HG02642 (cell line): ENCODE data around the gene TTC27.
"Not testable (repeated sequence)": the region's sequence is repeated elsewhere in the genome, so short reads cannot be mapped to it uniquely, and the experiment has no call there.

Experiments used
- ATAC-seq: cut with Tn5 transposase; IDR thresholded peaks from one replicate; pipeline ENCODE4 v1.9.1; 2021; ENCODE audit warnings: mild to moderate bottlenecking; ENCODE audit not compliant: unreplicated experiment, poor library complexity

Gene TTC27

DNA sequence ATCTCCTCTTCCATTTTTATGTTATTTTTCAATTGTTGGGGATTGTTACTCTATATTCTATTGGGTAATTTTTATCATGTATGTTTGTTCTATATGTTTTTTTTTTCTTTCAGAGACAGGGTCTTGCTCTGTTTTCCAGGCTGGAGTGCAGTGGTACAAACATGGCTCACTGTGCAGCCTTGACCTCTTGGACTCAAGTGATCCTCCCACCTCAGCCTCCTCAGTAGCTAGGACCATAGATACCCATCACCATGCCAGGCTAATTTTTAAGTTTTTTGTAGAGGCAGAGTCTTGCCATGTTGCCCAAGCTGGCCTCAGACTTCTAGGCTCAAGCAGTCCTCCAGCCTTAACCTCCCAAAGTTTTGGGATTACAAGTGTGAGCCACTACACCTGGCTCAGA is 88.7 kb downstream of the TTC27 start:
- no peak for ATAC-seq

DNA sequence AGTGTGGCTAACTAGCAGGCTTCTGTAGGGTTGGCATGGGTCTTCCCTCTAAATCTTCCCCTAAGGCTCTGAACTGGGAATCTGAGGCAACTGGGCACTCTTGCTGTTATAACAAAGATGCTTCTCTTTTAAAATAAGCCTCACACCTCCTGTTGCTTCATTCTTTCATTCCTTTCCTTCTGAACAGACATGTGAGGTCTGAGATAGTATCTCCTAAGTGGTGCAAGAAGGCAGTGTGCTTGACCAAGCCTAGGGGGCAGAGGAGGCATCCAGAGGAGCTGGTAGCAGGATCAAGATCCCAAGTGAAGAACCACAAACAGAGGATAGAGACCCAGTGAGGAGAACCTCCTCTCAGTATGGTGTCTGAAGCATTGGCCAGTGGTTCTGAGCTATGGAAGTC is 90.9 kb downstream of the TTC27 start:
- no peak for ATAC-seq

DNA sequence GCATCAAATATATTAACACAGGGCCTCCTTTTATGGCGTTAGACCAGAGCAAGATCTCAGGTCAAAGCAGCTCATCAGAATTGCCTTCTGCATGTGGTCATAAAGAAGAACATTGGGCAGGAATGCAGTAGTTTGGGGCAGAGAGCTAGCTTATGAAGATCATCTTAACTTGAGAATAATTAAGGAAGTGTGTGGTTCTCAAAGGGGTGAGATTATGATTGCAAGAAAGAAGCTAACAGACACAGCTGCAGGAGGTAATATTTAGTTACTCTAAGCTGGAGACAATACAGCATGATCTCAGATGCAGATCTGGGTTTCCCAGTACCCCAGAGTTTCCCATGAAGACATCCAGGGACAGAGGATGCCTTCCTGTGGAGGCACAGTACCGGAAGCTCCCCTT is 91.6 kb downstream of the TTC27 start:
- no peak for ATAC-seq

DNA sequence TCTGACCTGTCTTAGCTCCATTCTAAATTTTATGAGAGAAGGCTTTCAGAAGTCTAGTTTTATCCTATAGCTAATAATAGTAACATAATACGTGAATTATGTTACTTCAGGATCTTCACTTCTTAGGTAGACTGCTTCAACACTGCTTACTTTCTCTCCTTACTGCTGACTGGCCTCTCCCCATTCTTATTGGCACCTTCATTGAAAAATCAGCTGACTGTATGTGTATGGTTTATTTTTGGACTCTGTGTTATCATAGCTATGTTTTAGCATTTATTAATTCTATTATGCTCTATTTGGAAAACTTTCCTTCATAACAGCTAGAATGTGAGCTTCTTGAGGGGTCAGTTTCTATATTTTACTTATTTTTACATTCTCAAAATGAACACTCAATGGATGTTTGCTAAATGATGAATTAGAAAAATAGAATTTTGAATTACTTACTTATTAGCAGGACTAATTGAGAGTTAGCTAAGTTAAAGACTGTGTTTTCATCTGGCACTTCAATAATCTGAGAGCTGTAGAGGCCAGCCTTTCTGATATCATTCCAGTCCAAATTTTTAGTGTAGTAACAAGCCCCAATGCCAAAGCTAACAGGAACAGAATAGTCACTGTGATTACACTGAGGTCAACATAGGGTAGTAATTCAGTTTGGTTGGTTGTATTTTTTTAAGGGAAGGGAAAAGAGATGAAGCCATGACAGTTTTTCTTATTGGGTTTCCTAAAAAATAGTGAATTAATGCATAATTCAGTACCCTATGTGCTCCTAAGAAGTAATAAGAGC is 92.3 kb downstream of the TTC27 start:
- ATAC-seq: no peak

GRCh38 chr2:32720771-32721170 is 92.9 kb downstream of the TTC27 start:
- no peak for ATAC-seq

- no peak for ATAC-seq
Measured at GRCh38 chr2:32721376-32721775, 93.5 kb downstream of the TTC27 start.

DNA sequence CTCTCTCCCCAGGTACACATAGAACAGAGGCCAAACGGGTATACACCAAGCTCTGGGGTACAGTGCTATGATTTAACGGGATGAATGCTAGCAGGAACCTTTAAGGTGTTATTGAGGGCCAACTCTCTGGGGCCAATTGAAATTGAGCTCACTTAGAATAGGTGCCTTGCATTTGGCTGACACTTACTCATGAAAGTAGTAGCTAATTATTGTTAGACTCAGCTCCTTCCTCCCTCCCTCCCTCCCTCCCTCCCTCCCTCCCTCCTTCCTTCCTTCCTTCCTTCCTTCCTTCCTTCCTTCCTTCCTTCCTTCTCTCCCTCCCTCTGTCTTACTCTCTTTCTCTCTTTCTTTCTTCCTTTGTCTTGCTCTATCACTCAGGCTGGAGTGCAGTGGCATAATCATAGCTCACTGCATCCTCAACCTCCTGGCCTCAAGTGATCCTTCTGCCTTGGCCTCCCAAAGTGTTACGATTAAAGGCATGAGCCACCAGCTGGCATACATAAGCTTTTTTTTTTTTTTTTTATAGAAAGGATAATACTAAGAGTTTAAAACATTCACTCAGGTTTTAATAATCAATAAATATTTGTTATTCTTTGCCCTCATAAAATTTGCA is 95.7 kb downstream of the TTC27 start:
- no peak for ATAC-seq

DNA sequence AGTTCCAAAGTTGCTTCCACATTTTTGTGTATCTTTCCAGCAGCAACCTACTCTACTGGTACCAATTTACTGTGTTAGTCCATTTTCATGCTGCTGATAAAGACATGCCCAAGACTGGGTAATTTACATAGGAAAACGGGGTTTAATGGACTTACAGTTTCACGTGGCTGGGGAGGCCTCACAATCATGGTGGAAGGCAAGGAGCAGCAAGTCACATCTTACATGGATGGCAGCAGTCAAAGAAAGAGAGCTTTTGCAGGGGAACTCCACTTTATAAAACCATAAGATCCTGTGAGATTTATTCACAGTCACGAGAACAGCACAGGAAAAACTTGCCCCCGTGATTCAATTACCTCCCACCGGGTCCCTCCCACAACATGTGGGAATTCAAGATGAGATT is 98.8 kb downstream of the TTC27 start:
- ATAC-seq: not testable (repeated sequence)

DNA sequence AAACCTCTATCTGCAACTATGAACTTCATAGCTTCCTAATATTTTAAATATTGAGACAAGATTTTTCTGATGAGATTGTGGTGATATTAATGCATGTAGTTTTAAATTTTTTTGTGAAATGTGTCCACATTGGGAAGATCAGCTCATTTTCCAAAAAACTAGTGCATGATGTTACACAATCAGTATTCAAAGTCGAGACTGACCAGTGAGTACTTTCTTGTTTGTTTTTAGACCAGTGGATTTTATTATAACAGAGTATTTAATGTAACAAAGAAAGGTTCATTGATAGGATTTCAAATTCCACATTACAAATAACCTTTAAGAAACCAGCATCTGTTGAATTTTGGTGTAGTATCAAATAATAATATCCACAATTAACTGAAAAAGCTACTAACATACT is 99.3 kb downstream of the TTC27 start:
- no peak for ATAC-seq

- not testable (repeated sequence) for ATAC-seq
Measured at GRCh38 chr2:32730958-32731357, 103.1 kb downstream of the TTC27 start.

DNA sequence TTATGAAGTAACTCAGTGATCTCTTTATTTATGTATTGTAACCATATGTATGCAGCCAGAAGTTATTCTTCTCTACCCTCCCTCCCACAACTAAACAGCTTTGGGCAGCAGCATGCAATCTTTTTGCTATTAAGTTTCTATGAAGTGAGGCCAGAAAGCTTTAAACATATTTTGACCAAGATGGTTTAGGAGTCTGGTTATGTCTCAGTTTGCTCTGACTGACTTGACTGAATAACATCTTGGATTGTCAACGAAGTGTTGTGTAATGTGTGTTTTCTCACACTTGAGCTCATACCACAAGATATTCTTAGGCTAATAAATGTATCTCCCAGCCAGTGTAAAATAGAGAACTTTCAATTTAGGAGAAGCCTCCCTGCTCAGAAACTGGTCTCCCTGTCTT is 104.3 kb downstream of the TTC27 start:
- no peak for ATAC-seq

DNA sequence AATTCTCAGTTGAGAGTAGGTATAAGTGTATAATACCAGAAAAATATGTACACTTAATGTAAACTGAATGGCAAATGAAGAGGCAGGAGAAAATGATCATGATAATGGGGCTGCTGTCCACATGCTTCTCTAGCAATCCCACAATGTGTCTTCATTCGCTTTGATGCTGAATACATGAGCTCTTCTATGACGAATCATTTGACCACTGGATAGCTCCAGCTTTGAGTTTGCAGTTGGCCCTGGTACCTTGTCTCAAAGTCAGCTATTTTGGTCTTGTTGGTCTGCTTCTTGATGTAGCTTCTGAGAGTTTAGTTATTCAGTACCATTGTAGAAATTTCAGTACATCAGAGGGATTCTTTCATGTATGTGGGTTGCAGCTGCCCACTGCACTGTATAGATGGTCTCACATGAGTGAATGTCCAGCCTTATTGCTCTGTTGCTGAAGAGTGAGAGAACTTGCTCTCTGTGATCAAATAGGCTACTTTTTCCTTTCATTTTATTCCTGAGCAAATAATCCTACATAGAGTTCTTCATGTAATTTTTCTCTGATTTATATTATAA is 105.1 kb downstream of the TTC27 start:
- ATAC-seq: no peak

DNA sequence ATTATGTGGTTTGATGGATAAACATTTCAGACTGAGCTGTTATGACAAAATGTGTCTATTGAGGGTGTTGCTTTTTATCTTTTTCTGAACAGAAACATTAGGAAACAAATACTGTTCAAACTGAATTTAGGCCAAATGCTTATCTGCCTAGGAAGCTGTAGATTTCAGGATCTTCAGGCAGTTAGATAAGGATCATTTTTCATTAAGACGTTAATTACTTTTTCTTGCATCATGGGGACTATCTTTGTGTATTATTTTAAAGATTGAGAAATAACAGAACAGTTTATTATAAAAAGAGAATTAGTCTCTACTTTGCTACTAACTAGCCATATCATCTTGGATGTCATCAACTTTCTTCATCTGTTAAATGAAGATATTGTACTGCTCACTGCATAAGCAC is 107.5 kb downstream of the TTC27 start:
- ATAC-seq: no peak

DNA sequence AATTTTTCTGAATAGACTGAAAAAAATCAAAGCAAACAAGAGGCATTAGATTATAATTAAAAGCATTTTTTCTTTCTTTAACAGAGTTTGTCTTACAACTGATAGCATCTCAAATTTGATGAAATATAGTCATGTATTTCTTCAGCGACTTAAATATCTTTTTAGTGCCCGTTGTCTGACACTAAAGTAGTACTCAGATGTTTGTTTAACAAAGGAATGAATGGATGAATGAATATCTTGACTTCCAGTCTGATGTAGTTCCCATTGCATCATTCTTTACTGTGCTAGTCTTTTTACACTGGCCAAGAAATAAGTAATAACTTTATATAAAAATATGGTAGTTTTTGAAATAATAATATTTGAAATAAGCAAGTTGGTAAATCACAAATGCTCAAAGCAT is 111.1 kb downstream of the TTC27 start:
- no peak for ATAC-seq

- ATAC-seq: no peak
Measured at GRCh38 chr2:32739664-32740063, 111.8 kb downstream of the TTC27 start.

- no peak for ATAC-seq
Measured at GRCh38 chr2:32741575-32741974, 113.7 kb downstream of the TTC27 start.

DNA sequence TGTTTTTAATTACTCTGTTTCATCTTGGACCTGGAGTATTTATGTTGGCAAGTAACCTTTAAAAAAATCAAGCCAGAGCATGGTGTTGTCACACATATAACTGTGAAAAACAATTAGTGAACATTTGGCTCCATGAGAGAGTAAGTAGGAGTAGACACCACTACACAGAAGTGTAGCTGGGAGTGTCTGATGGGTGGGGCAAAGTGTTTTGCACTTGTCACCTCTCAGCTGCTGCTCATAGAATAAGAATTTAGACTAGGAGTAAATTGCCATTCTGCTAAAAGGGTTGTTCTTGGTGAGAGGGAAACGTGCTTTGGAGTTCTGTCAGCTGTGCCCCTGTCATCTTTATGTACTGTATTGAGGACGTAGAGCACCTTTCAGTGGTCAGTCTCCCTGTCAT is 114.5 kb downstream of the TTC27 start:
- ATAC-seq: no peak

DNA sequence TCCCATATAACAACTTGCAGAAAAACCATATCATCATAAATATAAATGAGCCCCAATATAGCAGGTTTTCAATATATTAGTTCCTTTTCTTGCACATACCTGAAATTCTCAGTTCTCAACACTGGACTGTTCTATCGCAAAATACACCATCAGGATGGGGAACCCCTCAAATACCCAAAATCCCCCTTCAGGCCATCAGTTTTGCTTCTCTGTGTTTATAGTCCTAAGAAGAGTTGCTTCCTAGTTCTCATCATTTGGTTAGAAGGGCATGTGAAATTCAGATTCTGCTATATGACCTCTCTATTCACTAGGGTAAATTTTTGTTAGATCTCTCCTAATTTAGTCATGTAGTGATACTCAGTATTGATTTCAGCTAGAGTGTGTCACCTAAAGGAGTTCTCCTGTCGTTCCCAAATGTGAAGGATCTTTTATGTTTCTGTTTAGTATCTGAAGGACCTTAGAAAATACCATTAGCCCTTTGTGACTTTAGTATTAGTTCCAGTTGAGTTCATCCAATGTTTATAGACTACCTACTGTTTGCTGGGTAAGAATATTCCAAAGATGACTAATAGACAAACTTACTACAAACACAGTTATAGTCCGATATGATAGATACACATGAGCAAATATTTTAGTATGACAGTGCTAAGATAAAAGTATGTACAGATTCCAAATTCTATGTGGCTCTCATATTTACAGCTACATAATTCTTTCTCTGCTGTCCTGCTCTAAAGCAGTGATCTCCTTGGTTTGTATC is 115.8 kb downstream of the TTC27 start:
- ATAC-seq: no peak

GRCh38 chr2:32745191-32745590 is 117.3 kb downstream of the TTC27 start:
- no peak for ATAC-seq

GRCh38 chr2:32745675-32746074 is 117.8 kb downstream of the TTC27 start:
- ATAC-seq: no peak

DNA sequence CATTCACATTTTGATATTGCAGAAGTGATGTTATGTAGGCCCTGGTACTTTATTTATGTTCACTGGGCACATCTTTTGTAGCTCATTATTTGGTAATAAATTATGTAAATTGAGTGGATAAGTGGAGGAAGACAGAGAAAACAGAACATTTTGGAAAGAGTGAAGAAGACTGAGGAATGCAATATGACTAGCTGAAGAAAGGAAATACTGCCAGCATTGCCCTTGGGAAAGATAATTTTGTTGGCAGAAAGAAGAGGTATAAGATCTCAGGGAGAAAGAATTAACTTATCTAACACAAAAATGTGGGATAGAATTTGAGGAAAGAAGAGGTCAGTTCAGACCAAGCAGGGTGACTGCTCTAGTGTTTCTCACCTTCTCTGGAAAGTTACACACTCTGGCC is 118.8 kb downstream of the TTC27 start:
- ATAC-seq: no peak
